LNCaP clone FGC (cell line): ENCODE measurements around the gene KIDINS220.

Source experiments
- DNase-seq: peaks from one replicate; pipeline ENCODE4 v3.0.0-alpha.2; 2011; ENCODE audit warnings: low read depth
- H3K4me3 ChIP-seq: 2 replicates; pipeline ENCODE4 v1.5.1; 2011; ENCODE audit warnings: mild to moderate bottlenecking, low read depth, low read length, control low read depth
- CTCF ChIP-seq: IDR thresholded peaks from 2 replicates; pipeline ENCODE4 v1.5.1; 2012; ENCODE audit warnings: mild to moderate bottlenecking; ENCODE audit not compliant: control insufficient read depth, insufficient read depth; ENCODE audit errors: extremely low read depth

Gene KIDINS220

GRCh38 chr2:8682719-8683667 is 154.4 kb downstream of the KIDINS220 start:
- DNase-seq = no peak
- TF ChIP-seq CTCF = no peak

GRCh38 chr2:8681786-8682692 is 155.4 kb downstream of the KIDINS220 start, which contains the start of gene ID2:
ID2 (plus strand) TSS chr2:8682056; CDS start chr2:8682166, 110 bp downstream.
- H3K4me3 ChIP-seq = peak within 1 kb of the TSS; percentile 69
- TF ChIP-seq CTCF = 0 out of 2 replicates have a peak, but pooled peaks have one; percentile 11

More at GRCh38 chr2:8682719-8683667, 154.4 kb downstream of the KIDINS220 start:
- H3K4me3 ChIP-seq = peak overlapping the region; percentile 69

GRCh38 chr2:8680822-8681760 is 156.3 kb downstream of the KIDINS220 start:
- H3K4me3 ChIP-seq = peak overlapping the region; percentile 53
- TF ChIP-seq CTCF = no peak
- no peak for DNase-seq

More at GRCh38 chr2:8681786-8682692, 155.4 kb downstream of the KIDINS220 start, which contains the start of gene ID2:
- DNase-seq = peak; percentile 92

GRCh38 chr2:8679827-8680731 is 157.3 kb downstream of the KIDINS220 start:
- H3K4me3 ChIP-seq = peak overlapping the region; percentile 61
- no peak for TF ChIP-seq CTCF
- DNase-seq = no peak

GRCh38 chr2:8679567-8679826 is 157.9 kb downstream of the KIDINS220 start:
- peak overlapping the region; percentile 61 for H3K4me3 ChIP-seq
- DNase-seq = no peak
- TF ChIP-seq CTCF = no peak
